ENCODE data around the gene IQCC.
"Not testable (repeated sequence)": the region's sequence is repeated elsewhere in the genome, so short reads cannot be mapped to it uniquely, and the experiment has no call there.

Gene IQCC

DNA sequence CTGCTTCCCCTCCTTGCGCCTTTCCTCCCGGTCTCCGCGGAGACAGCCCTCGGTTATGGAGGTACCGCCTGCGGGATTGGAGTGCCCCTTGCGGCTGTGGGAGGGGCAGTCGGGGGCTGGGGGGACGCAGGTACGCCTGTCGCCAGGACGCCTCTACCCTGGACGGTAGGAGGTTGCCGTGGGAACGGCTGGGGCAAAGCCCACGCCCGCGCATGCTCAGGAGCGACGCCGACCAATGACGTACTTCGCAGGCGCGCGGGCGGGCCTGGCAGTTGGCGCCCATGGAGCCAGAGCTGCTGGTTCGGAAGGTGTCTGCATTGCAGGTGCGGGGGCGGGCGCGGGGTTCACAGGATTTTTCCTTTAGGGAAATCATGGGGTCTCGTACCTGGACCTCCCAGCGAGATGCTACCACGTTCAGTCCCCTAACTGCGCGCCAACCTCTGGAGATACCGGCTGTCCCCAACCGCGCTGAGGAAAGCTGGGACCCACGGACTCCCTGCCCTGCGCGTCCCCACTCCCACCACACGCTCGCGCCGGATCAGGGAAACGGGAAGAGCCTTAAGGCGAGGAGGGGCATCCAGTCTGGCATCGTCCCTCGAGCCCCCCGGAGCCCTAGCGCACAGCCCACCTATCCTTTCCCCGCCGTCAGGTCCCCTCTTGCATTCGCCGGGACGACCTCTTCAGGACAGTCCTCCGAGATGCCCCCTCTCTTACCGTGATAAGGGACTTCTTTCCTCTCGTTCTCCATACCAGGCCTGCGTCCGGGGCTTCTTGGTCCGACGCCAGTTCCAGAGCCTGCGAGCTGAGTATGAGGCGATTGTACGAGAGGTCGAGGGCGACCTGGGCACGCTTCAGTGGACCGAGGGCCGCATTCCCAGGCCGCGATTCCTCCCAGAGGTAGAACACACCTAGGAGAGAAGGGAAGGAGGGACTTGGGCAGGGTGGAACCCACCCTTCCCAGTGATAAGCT lies at the start of gene IQCC (continued):
- TF ChIP-seq ZXDB (tag by site-specific recombination; IDR thresholded peaks at IDR 0.05) = peak; percentile 50; the same call in 1 of the 2 replicates
- TF ChIP-seq, protein P1, sequence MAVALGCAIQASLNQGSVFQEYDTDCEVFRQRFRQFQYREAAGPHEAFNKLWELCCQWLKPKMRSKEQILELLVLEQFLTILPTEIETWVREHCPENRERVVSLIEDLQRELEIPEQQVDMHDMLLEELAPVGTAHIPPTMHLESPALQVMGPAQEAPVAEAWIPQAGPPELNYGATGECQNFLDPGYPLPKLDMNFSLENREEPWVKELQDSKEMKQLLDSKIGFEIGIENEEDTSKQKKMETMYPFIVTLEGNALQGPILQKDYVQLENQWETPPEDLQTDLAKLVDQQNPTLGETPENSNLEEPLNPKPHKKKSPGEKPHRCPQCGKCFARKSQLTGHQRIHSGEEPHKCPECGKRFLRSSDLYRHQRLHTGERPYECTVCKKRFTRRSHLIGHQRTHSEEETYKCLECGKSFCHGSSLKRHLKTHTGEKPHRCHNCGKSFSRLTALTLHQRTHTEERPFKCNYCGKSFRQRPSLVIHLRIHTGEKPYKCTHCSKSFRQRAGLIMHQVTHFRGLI (tag by site-specific recombination; IDR thresholded peaks at IDR 0.05) = peak; percentile 40; the same call in 1 of the 2 replicates

DNA sequence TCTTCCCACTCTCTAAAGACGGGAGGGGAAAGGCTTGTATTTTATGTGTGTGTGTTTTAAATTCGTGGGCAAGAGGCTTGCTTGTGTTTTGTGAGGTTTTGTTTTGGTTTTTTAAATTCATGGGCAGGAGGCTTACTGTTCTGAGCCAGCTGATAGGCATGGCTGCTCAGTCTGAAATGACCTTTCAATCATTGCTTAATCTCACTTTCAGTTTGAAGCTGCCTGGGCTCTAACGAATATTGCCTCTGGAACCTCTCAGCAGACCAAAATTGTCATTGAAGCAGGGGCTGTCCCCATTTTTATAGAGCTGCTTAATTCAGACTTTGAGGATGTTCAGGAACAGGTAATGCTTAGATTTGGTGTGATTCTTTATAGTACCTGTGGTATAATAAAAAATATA lies 46.3 kb upstream of the IQCC start:
- Histone ChIP-seq H3K4me1 (ENCODE audit: control insufficient read depth, insufficient read depth, low read length) (no peaks in the 10 kb centered on the region), H3K27ac (ENCODE audit: extremely low read depth, low read depth, low read length) (no peak overlapping the region), H3K9me3 (ENCODE audit: control insufficient read depth, insufficient read depth, low read depth, low read length) (no peaks in the 10 kb centered on the region), H3K36me3 (ENCODE audit: control insufficient read depth in 2 of 2, insufficient read depth in 1 of 2, low read length in 2 of 2) (peaks cover 59 to 95% of the 10 kb centered on the region in 2 experiments), H3K4me3 (ENCODE audit: low read depth, low read length) (no peak overlapping the region)
- POLR2A ChIA-PET = interaction anchor here (1.3 kb wide), 1 partner anchor 51 kb away, joined by 3 read pairs; the partner anchor contains the start of gene KPNA6
- CTCF ChIA-PET = no interaction called here
- TF ChIP-seq ZBTB7A (tag by site-specific recombination; IDR thresholded peaks at IDR 0.05; ENCODE audit: low read depth) (no peak), ZNF792 (tag by site-specific recombination; IDR thresholded peaks at IDR 0.05) (no peak), ZNF394 (tag by site-specific recombination; IDR thresholded peaks at IDR 0.05; ENCODE audit: borderline replicate concordance) (no peak), ZNF621 (tag by site-specific recombination; IDR thresholded peaks at IDR 0.05) (no peak), EGR2 (tag by site-specific recombination; IDR thresholded peaks at IDR 0.05; ENCODE audit: low read depth) (no peak), ZNF266 (tag by site-specific recombination; IDR thresholded peaks at IDR 0.05; ENCODE audit: low read depth) (no peak)
- TF ChIP-seq, protein P2, sequence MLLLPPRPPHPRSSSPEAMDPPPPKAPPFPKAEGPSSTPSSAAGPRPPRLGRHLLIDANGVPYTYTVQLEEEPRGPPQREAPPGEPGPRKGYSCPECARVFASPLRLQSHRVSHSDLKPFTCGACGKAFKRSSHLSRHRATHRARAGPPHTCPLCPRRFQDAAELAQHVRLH (tag by site-specific recombination; IDR thresholded peaks at IDR 0.05) = no peak
- TF ChIP-seq, protein P3, sequence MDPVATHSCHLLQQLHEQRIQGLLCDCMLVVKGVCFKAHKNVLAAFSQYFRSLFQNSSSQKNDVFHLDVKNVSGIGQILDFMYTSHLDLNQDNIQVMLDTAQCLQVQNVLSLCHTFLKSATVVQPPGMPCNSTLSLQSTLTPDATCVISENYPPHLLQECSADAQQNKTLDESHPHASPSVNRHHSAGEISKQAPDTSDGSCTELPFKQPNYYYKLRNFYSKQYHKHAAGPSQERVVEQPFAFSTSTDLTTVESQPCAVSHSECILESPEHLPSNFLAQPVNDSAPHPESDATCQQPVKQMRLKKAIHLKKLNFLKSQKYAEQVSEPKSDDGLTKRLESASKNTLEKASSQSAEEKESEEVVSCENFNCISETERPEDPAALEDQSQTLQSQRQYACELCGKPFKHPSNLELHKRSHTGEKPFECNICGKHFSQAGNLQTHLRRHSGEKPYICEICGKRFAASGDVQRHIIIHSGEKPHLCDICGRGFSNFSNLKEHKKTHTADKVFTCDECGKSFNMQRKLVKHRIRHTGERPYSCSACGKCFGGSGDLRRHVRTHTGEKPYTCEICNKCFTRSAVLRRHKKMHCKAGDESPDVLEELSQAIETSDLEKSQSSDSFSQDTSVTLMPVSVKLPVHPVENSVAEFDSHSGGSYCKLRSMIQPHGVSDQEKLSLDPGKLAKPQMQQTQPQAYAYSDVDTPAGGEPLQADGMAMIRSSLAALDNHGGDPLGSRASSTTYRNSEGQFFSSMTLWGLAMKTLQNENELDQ (tag by site-specific recombination; IDR thresholded peaks at IDR 0.05; ENCODE audit: low read depth) = no peak

DNA sequence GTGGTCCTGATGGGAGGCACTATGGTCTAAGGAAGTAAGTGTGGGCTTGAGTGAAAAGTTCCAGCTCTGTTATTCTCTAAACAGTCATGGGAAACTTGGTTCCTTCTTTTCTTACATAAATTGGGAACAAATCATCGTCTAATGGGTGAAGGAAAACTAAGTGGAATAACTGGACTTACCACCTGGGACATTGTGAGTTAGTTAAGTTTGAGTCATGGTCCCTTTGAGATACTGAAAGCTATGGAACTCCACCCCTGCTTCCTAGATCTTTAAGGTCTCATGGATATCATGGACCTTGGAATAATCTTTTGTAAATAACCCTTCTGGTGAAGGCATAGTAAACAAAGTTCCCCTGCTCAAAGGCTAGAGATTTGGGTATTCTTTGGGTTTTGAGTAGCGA lies 42.1 kb upstream of the IQCC start:
- CTCF ChIA-PET = no interaction called here
- H3K9me3 ChIP-seq (ENCODE audit: control insufficient read depth, insufficient read depth, low read depth, low read length) = no peaks in the 10 kb centered on the region
- H3K4me3 ChIP-seq (ENCODE audit: low read depth, low read length) = no peak overlapping the region
- POLR2A ChIA-PET = no interaction called here
- no peak for TF ChIP-seq ZFP37 (tag by site-specific recombination; IDR thresholded peaks at IDR 0.05)
- no peak for TF ChIP-seq ZNF585B (tag by site-specific recombination; IDR thresholded peaks at IDR 0.05)
- TF ChIP-seq, protein P4, sequence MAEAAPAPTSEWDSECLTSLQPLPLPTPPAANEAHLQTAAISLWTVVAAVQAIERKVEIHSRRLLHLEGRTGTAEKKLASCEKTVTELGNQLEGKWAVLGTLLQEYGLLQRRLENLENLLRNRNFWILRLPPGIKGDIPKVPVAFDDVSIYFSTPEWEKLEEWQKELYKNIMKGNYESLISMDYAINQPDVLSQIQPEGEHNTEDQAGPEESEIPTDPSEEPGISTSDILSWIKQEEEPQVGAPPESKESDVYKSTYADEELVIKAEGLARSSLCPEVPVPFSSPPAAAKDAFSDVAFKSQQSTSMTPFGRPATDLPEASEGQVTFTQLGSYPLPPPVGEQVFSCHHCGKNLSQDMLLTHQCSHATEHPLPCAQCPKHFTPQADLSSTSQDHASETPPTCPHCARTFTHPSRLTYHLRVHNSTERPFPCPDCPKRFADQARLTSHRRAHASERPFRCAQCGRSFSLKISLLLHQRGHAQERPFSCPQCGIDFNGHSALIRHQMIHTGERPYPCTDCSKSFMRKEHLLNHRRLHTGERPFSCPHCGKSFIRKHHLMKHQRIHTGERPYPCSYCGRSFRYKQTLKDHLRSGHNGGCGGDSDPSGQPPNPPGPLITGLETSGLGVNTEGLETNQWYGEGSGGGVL (tag by site-specific recombination; IDR thresholded peaks at IDR 0.05) = no peak
- TF ChIP-seq MEIS1 (CRISPR knock-in tag; IDR thresholded peaks at IDR 0.05; ENCODE audit: borderline replicate concordance) = no peak
- TF ChIP-seq, protein P5, sequence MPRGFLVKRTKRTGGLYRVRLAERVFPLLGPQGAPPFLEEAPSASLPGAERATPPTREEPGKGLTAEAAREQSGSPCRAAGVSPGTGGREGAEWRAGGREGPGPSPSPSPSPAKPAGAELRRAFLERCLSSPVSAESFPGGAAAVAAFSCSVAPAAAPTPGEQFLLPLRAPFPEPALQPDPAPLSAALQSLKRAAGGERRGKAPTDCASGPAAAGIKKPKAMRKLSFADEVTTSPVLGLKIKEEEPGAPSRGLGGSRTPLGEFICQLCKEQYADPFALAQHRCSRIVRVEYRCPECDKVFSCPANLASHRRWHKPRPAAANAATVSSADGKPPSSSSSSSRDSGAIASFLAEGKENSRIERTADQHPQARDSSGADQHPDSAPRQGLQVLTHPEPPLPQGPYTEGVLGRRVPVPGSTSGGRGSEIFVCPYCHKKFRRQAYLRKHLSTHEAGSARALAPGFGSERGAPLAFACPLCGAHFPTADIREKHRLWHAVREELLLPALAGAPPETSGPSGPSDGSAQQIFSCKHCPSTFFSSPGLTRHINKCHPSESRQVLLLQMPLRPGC (tag by site-specific recombination; IDR thresholded peaks at IDR 0.05) = no peak
- no peak overlapping the region for H3K27ac ChIP-seq (ENCODE audit: extremely low read depth, low read depth, low read length)
- H3K4me1 ChIP-seq (ENCODE audit: control insufficient read depth, insufficient read depth, low read length) = no peaks in the 10 kb centered on the region
- H3K36me3 ChIP-seq (ENCODE audit: control insufficient read depth in 2 of 2, insufficient read depth in 1 of 2, low read length in 2 of 2) = peaks cover 53 to 91% of the 10 kb centered on the region in 2 experiments

DNA sequence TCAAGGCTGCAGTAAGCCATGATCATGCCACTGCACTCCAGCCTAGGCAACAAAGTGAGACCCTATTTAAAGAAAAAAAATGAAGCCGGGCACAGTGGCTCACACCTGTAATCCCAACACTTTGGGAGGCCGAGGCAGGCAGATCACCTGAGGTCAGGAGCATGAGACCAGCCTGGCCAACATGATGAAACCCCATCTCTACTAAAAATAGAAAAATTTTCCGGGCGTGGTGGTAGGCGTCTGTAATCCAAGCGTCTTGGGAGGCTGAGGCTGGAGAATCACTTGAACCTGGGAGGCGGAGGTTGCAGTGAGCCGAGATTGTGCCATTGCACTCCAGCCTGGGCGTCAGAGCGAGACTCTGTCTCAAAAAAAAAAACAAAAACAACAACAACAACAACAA lies 39.8 kb upstream of the IQCC start:
- POLR2A ChIA-PET; H3K4me1 ChIP-seq (ENCODE audit: control insufficient read depth, insufficient read depth, low read length); H3K4me3 ChIP-seq (ENCODE audit: low read depth, low read length); H3K9me3 ChIP-seq (ENCODE audit: control insufficient read depth, insufficient read depth, low read depth, low read length); H3K27ac ChIP-seq (ENCODE audit: extremely low read depth, low read depth, low read length): not testable (repeated sequence)
- peaks cover 46 to 87% of the 10 kb centered on the region in 2 experiments for H3K36me3 ChIP-seq (ENCODE audit: control insufficient read depth in 2 of 2, insufficient read depth in 1 of 2, low read length in 2 of 2)
- CTCF ChIA-PET = interaction anchor here (0.7 kb wide), 1 partner anchor 149 kb away, joined by 3 read pairs; no protein-coding TSS in a partner anchor
